SJCRH30 (cell line): ENCODE data around the gene BCLAF3. TPM values are rescaled to one million over a fixed set of nuclear protein-coding genes. Genes with fewer than 3 reads are reported as not detected.

Experiments used
- DNase-seq, 2 experiments: peaks; one replicate each; pipeline ENCODE4 v3.0.0-alpha.2; 2015 to 2020
- H3K27ac ChIP-seq: fragments of 250-450 bp; sonication (Bioruptor Pico); 2 replicates; pipeline ENCODE4 v1.5.1; 2020; ENCODE audit warnings: mild to moderate bottlenecking, moderate library complexity
- H3K27me3 ChIP-seq: fragments of 250-450 bp; sonication (Bioruptor Pico); 2 replicates; pipeline ENCODE4 v1.5.1; 2020; ENCODE audit warnings: mild to moderate bottlenecking, moderate library complexity
- H3K36me3 ChIP-seq: fragments of 250-450 bp; sonication (Bioruptor Pico); 2 replicates; pipeline ENCODE4 v1.5.1; 2020; ENCODE audit warnings: mild to moderate bottlenecking, moderate library complexity
- H3K4me1 ChIP-seq: fragments of 250-450 bp; sonication (Bioruptor Pico); 2 replicates; pipeline ENCODE4 v1.5.1; 2020; ENCODE audit warnings: mild to moderate bottlenecking, moderate library complexity
- H3K4me3 ChIP-seq: fragments of 250-450 bp; sonication (Bioruptor Pico); 2 replicates; pipeline ENCODE4 v1.5.1; 2020; ENCODE audit warnings: mild to moderate bottlenecking, moderate library complexity
- H3K9me3 ChIP-seq: fragments of 250-450 bp; sonication (Bioruptor Pico); replicated peaks from 2 replicates; pipeline ENCODE4 v1.5.1; 2020; ENCODE audit warnings: mild to moderate bottlenecking, moderate library complexity
- total RNA-seq: library from RNA; depleted of rRNA; stranded (reverse); fragments of >200 nt; shearing (Covaris generic); gene quantifications from 2 replicates; pipeline ENCODE4 v1.2.3, GENCODE V29; 2014

The BCLAF3 gene
- total RNA-seq, 1 experiment from 2014 or later = 4.9 TPM

DNA sequence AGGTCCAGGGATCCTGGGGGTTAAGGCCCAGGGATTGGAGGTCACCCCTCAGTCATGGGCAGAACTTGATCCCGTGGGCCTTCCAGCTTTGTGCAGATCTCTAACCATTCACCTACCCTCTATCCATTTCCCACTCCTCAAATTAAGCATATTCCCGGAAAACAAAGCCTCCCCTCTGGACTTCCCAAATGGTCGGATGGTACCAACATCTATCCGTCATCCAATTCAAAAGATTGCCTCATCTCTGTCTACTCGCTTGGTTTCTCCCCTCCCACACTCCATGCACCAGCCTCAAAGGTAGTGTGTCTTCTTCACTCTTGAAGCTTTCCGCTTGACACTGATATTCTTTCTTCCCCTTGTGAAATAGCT lies 473 bp upstream of the BCLAF3 start:
- no peaks in the 10 kb centered on the region for H3K27me3 ChIP-seq

GRCh38 chrX:19990151-19990555 lies 708 bp downstream of the BCLAF3 start:
- H3K27me3 ChIP-seq = no peaks in the 10 kb centered on the region
- H3K27ac ChIP-seq = peak overlapping the region; percentile 26; the same call in 1 of the 2 replicates
- no peaks in the 10 kb centered on the region for H3K9me3 ChIP-seq
- H3K4me3 ChIP-seq = peak overlapping the region; percentile 85
- no peaks in the 10 kb centered on the region for H3K36me3 ChIP-seq
- DNase-seq = no peak
- no peaks in the 10 kb centered on the region for H3K4me1 ChIP-seq

More for the DNA sequence above, 473 bp upstream of the BCLAF3 start:
- DNase-seq = no peak
- Histone ChIP-seq H3K4me3 (peak overlapping the region; percentile 85), H3K36me3 (no peaks in the 10 kb centered on the region), H3K4me1 (no peaks in the 10 kb centered on the region), H3K9me3 (no peaks in the 10 kb centered on the region), H3K27ac (no peak overlapping the region)

DNA sequence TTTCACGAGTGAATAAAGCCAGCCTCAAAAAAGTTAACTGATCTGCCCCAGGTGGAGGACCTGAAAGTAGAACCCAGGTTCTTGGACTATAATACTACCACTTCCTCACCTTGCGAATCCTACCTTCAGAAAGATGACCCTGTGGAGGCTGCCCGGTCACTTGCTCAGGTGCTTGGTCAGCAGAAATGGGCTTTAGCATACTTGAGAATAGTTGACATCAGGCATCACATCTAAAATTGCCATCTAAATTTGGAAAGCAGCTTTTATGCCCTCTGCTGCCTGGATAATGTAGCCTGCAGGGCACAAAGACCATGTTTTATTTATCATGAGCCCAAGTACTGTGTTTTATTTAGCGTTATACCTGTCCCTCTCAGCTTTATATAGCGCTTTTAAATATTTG lies 3.0 kb downstream of the BCLAF3 start:
- Histone ChIP-seq H3K36me3 (no peaks in the 10 kb centered on the region), H3K4me3 (no peak overlapping the region), H3K27ac (no peak overlapping the region), H3K27me3 (no peaks in the 10 kb centered on the region), H3K4me1 (no peaks in the 10 kb centered on the region), H3K9me3 (no peaks in the 10 kb centered on the region)
- no peak for DNase-seq

GRCh38 chrX:19986531-19986930 lies 4.3 kb downstream of the BCLAF3 start:
- Histone ChIP-seq H3K27ac (no peak overlapping the region), H3K4me3 (no peak overlapping the region), H3K36me3 (no peaks in the 10 kb centered on the region), H3K9me3 (no peaks in the 10 kb centered on the region), H3K4me1 (no peaks in the 10 kb centered on the region), H3K27me3 (no peaks in the 10 kb centered on the region)
- no peak for DNase-seq

GRCh38 chrX:19981947-19982346 lies 8.9 kb downstream of the BCLAF3 start:
- no peaks in the 10 kb centered on the region for H3K27me3 ChIP-seq
- peaks cover 3% of the 10 kb centered on the region; the same call in 1 of the 2 replicates for H3K36me3 ChIP-seq
- no peak for DNase-seq
- H3K4me3 ChIP-seq = no peak overlapping the region
- no peak overlapping the region for H3K27ac ChIP-seq
- H3K9me3 ChIP-seq = peaks cover 4% of the 10 kb centered on the region; the same call in 1 of the 2 replicates
- H3K4me1 ChIP-seq = no peaks in the 10 kb centered on the region

GRCh38 chrX:19975845-19976244 lies 15.0 kb downstream of the BCLAF3 start:
- Histone ChIP-seq H3K4me1 (no peaks in the 10 kb centered on the region), H3K9me3 (peaks cover 4% of the 10 kb centered on the region; the same call in 1 of the 2 replicates), H3K4me3 (no peak overlapping the region), H3K27ac (no peak overlapping the region), H3K27me3 (no peaks in the 10 kb centered on the region), H3K36me3 (peaks cover 3% of the 10 kb centered on the region; the same call in 1 of the 2 replicates)
- no peak for DNase-seq

GRCh38 chrX:19972984-19973383 lies 17.9 kb downstream of the BCLAF3 start:
- no peak overlapping the region for H3K4me3 ChIP-seq
- no peak overlapping the region for H3K27ac ChIP-seq
- no peaks in the 10 kb centered on the region for H3K4me1 ChIP-seq
- no peak for DNase-seq
- H3K36me3 ChIP-seq = peaks cover under 1% of the 10 kb centered on the region; the same call in 1 of the 2 replicates
- H3K27me3 ChIP-seq = no peaks in the 10 kb centered on the region
- H3K9me3 ChIP-seq = peaks cover under 1% of the 10 kb centered on the region; the same call in 1 of the 2 replicates

- Histone ChIP-seq H3K27ac (no peak overlapping the region), H3K4me3 (no peak overlapping the region), H3K9me3 (no peaks in the 10 kb centered on the region), H3K36me3 (peaks cover 9% of the 10 kb centered on the region; the same call in 1 of the 2 replicates), H3K27me3 (no peaks in the 10 kb centered on the region), H3K4me1 (no peaks in the 10 kb centered on the region)
- DNase-seq = no peak
Measured at GRCh38 chrX:19968276-19968675, 22.6 kb downstream of the BCLAF3 start.

- H3K27me3 ChIP-seq = no peaks in the 10 kb centered on the region
Measured at GRCh38 chrX:19966056-19966455, 24.8 kb downstream of the BCLAF3 start.

GRCh38 chrX:19964017-19964710 lies 26.7 kb downstream of the BCLAF3 start:
- no peaks in the 10 kb centered on the region for H3K27me3 ChIP-seq
- H3K36me3 ChIP-seq = peaks cover 14% of the 10 kb centered on the region; the same call in 1 of the 2 replicates
- no peak overlapping the region for H3K4me3 ChIP-seq
- DNase-seq = no peak
- no peaks in the 10 kb centered on the region for H3K4me1 ChIP-seq
- no peaks in the 10 kb centered on the region for H3K9me3 ChIP-seq
- H3K27ac ChIP-seq = no peak overlapping the region

More at GRCh38 chrX:19966056-19966455, 24.8 kb downstream of the BCLAF3 start:
- H3K9me3 ChIP-seq = no peaks in the 10 kb centered on the region
- no peak overlapping the region for H3K4me3 ChIP-seq
- no peaks in the 10 kb centered on the region for H3K4me1 ChIP-seq
- DNase-seq = no peak
- no peak overlapping the region for H3K27ac ChIP-seq
- H3K36me3 ChIP-seq = peaks cover 14% of the 10 kb centered on the region; the same call in 1 of the 2 replicates

DNA sequence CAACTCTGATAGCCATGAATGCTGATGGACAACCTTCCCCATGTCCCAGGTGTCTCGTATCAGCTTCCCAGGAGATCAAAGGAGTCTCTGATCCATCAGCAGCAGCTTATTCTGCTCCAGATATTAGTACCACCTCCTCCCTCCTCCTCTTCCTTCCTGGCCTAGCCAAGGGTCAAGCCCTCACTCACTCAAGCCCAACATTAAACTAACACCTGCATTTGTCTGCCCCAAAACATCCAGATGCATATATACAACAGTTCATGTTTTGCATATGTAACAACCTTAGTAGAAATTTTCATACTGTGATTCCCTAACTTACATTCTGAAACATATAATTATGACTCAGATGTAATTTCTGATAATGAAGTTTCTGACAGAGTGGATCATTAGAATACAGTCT lies 29.9 kb downstream of the BCLAF3 start:
- Histone ChIP-seq H3K4me1 (no peaks in the 10 kb centered on the region), H3K27ac (no peak overlapping the region), H3K36me3 (peaks cover 12% of the 10 kb centered on the region; the same call in 1 of the 2 replicates), H3K27me3 (no peaks in the 10 kb centered on the region), H3K9me3 (no peaks in the 10 kb centered on the region), H3K4me3 (no peak overlapping the region)
- no peak for DNase-seq

- Histone ChIP-seq H3K4me1 (no peaks in the 10 kb centered on the region), H3K9me3 (no peaks in the 10 kb centered on the region), H3K27ac (no peak overlapping the region), H3K4me3 (no peak overlapping the region), H3K27me3 (no peaks in the 10 kb centered on the region), H3K36me3 (0 out of 2 replicates have a peak, but pooled peaks cover 5% of the 10 kb centered on the region)
- DNase-seq = no peak
Measured at GRCh38 chrX:19958552-19959486, 32.0 kb downstream of the BCLAF3 start.

DNA sequence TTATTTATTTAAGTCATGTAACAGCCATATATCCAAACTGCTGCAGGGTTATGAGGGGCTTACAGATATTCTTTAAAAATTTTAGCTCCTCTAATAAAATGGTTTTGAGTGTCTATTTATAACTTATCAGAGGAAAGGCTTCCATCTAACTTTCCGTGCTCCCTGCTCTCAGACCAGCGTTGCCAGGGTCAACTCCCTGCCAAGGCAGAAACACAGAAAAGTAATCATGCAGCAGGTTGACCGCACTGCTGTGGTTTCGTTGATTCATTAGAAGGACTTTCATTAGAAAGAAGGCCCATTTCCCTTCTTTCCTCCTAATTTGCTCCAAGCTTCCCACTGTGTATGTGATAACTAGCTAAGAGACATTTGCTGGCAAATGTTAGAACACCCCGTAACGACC lies 33.9 kb downstream of the BCLAF3 start:
- Histone ChIP-seq H3K27me3 (no peaks in the 10 kb centered on the region), H3K4me3 (no peak overlapping the region), H3K9me3 (no peaks in the 10 kb centered on the region), H3K4me1 (no peaks in the 10 kb centered on the region), H3K36me3 (no peaks in the 10 kb centered on the region; the same call in 1 of the 2 replicates), H3K27ac (no peak overlapping the region)
- no peak for DNase-seq

GRCh38 chrX:19956306-19956705 lies 34.6 kb downstream of the BCLAF3 start:
- Histone ChIP-seq H3K9me3 (no peaks in the 10 kb centered on the region), H3K4me1 (no peaks in the 10 kb centered on the region), H3K27ac (no peak overlapping the region), H3K4me3 (no peak overlapping the region), H3K36me3 (no peaks in the 10 kb centered on the region; the same call in 1 of the 2 replicates), H3K27me3 (no peaks in the 10 kb centered on the region)
- DNase-seq = no peak

DNA sequence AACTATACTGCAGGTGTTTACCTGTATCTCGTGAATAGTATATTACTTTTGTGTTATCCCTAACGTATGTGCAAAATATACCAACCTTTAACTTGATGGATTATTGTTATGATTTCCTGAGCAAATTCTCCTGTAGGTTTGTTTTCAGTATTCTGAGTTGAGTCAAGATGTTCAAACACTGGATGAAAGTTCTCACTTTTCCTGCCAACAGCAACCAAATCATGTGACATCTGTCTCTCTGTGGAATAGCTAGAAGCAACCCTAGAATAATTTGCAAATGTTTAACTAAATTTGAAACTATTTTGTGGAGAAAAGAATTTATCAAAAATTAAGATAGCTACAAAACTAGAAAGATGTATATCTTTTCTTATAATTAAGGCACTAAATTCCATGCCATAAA lies 35.6 kb downstream of the BCLAF3 start:
- Histone ChIP-seq H3K4me1 (no peaks in the 10 kb centered on the region), H3K4me3 (no peak overlapping the region), H3K9me3 (no peaks in the 10 kb centered on the region), H3K27me3 (no peaks in the 10 kb centered on the region), H3K27ac (no peak overlapping the region), H3K36me3 (peaks cover under 1% of the 10 kb centered on the region; the same call in 1 of the 2 replicates)
- no peak for DNase-seq
